Muscle of back (tissue), 11 donors: Measurements from ENCODE around the gene TFAP2A. TPM values are rescaled to one million over a fixed set of nuclear protein-coding genes. Genes with fewer than 3 reads are reported as not detected.
A peak's percentile ranks its signal among the peaks of the same experiment; 100 is the strongest.

ENCODE experiments used
- DNase-seq, 3 donors: peaks; one replicate each; pipeline versions ENCODE4 v3.0.0 to v3.0.0-alpha.2; 2013
- polyA plus RNA-seq, 10 donors: library from polyadenylated mRNA; unstranded; fragments of 120-200 nt; gene quantifications; one replicate each; pipeline ENCODE4 v1.2.1, GENCODE V29; 2013; ENCODE audit not compliant: insufficient read length in 10 of 10

The TFAP2A gene
- polyA plus RNA-seq, 10 donors: 0.25 to 15.6 (median 0.54) TPM

DNA sequence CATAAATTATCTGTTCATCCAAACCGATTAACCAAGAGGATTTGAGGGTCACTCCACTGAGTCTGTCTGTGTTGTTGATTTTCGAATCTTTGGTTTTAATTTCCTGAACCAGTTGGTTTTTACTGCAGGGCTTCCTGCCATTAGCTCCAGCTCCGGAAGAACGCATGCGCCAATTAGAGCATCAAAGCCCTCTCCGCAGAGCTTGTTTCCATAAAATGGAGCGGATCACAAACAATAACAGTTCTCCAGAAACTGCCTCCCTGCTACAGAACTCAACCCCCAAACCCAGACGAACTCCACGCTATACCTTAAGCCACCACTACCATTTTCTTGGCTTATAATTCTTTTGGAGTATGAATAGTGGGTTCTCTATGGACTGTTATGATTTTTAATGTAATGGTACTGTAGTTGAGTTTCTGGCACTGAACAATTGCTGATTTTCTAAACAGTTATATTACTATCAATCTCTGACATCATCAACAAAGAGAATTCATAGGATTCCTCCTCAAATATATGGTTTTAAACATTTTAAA, 13.8 kb downstream of the TFAP2A start:
- no peak for DNase-seq

DNA sequence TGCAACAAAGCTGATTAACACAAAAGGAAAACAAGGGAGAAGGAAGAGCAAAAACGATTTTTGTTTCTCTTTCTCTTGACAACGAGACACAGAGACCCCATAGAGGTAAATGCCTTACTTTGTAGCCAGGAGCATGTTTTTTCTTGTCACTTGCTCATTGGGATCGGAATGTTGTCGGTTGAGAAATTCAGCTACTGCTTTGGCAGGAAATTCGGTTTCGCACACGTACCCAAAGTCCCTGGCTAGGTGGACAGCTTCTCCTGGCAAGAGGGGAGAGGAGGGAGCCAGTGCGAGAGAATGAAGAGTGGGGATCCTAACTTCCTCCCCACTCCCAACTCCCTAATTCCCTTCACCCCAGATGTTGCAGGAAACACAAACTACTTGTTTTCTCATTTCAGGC, 14.5 kb downstream of the TFAP2A start:
- no peak for DNase-seq

DNA sequence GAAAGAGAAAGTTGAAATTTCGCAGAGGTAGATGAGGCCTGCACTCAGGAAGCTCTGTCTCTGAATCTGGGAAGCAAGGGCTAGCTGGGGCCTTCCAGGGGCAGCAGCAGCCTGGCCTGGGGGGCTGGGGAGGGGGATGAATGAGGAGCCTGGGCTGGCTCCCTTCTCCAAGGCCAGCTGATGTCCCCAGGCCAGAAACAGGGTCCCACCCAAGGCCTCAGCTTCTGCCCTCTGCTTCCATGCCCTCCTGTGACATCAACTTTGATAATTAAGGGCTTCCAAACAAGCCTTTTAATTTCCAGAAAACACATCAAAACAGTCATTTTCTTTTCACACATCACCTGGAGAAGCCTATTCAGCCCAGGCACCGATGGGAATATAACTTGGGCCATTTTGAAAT, 15.4 kb downstream of the TFAP2A start:
- DNase-seq: no peak

DNA sequence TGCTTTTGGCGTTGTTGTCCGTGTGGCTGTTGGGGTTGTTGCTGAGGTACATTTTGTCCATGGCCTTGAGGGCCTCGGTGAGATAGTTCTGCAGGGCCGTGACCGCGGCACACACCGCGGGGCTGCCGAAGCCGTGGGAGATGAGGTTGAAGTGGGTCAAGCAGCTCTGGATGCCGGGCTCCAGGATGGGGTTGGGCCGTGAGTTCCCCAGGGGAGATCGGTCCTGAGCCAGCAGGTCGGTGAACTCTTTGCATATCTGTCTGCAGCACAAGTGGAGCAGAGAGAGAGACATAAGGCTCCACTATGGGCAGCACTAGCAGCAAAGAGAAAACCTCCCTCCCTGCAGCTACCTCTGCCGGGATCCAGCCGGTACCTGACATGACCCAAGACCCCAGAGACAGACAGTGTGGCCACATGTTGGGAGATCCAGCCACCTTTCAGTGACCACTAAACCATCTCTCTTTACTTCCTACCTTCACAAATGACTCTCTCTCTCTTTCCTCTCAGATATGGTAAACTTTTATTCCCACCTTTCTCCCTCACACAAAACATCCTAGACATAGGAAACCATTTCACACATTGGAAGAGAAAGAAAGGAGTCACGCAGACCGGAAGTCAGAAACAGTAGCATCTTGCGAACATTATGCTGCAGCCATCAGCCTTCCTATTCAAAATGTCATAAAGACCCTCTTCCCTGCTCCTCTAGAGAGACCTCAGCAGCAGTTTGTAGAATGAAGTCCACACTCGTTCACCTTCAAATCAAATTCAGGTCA, 16.2 kb downstream of the TFAP2A start:
- no peak for DNase-seq

DNA sequence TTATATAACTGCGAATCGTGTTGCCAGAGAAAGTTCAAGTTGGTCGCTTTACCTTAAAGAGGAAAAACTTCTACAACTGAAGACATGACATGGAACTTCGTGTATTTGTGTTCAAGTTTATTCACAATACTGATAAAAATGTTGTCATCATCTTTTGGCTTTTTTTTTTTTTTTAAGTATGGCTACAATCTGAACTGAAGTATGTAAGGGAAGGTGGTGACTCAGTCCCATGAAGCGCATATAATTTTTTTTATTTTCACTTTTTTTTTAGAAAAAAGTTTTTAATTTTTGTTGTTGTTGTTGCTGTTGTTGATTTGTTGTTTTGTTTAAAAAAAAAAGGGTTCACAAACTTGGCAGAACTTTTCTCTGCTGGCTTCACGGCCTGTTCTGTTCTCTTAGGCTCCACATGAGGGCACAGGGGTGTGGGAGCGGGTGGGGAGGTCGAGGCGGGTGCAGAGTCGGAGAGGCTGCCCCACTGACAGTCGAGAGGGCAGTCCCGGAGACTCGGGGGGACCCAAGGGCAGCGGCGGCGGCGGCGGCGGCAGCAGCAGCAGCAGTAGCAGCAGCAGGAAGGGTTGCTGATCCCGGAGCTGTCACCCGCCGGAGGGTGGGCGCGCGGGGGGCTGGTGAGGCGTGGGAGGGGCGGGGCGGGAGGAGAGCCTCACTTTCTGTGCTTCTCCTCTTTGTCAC, 17.0 kb downstream of the TFAP2A start:
- no peak for DNase-seq

DNA sequence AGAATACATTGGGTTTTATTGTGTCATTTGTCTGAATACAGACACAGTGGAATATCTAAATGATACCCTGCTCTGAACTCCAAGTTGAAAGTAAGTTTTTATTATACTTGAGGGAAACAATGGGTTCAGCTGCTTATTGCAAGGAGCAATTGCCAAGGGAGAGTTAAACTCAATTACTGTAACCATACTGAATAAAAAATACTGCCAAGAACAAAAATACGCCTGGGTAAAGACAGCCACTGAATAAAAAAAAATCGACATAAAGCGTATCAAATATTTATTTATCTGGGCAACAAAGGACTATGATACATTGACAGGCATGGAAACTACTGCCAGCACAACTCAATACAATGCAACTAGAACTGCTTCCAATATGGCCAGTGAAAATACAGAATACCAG, 18.1 kb downstream of the TFAP2A start:
- no peak for DNase-seq

DNA sequence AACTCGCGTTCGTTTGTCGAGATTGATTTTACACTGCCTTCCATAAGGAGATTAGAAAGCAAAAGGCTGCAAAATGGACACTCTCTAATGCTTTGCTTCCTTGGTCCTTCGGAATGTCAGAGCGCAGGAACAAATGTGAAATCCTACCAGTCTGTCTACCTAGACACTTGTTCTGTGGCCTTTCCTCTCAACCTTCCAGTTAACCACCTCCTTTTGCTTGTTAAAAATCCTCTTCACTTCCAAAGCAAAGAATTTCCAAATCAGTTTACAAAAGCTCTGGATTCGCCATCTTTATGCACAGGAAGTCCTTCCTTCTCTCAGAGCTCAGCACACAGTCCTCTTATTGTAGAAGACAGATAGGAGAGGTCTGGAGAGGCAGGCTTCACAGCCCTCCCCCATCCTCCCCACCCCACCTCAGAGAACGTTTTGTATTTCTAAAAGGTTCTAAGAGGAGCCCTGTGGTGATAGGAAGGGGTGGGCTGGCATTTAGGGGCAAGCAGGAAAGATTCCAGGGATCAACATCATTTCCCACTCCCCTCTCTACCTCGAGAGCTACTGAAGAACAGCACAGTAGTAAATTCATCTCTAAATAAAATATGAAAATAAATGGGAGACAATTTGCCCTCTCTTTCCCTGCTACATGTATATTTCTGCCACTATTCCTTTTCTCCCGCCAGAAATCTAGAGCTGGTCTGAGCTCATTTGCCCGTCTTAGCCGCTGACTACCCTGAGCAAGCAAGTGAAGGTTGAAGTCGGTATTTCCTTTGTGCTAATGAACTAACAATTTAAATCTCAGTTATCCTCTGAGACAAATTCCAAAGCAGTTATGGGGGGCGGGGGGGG, 18.9 kb downstream of the TFAP2A start:
- peak in 1 of 3 donors; percentile 6 for DNase-seq

DNA sequence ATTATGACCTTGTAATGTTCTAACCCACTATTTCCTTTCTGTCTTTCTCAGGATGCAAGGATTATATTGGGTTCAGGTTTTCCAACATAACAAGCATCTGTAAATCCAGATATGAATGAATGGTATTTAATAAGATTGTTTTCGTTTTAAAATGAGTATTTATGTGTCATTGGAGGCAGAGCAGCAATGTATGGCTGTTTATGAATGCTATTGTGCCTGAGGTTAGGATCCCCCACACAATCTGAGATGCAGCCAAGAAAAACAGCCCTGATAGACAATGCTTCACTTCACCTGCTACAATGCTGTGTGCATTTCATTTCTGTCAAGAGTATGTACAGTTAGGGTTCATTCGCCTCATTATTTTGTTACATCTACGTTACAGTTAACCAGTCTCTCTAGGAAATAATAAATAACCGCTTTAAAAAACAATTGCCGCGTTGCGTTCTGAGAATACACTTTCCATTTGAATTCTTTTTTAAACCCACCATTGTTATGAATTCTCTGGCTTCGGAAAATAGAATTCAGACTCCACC, 19.6 kb downstream of the TFAP2A start:
- DNase-seq: peak in 1 of 3 donors; percentile 40

DNA sequence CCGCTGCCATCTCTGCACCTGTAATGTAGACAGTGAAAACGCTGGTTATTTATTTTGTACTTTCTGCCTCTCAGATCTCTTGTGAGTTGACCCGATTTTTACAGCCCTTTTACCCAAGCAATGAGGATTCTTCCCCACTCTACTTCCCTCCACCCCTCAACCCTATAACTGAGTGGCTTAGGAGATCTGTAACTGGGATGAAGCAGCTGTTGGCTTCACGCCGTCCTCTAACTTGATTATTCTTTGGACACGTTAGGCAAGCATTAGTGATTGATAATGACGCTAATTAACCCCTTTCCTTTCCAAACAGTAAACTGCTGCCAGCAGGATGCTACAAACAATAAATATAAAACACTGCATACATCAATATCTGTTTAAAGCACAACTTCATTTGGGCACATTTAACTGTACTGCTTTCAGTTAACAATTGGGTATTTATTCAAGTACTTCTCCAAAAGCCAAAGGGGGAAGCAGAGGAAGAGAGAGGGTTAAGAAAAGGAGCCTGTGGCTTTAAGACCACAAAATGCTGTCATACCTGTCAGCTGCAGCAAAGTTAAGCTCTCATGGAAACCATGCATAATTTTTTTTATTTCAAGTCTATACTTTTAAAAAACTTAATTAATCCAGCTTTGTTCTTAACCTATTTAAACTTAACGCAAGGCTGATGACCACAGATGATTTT, 21.2 kb downstream of the TFAP2A start:
- peak in 1 of 3 donors; percentile 6 for DNase-seq

DNA sequence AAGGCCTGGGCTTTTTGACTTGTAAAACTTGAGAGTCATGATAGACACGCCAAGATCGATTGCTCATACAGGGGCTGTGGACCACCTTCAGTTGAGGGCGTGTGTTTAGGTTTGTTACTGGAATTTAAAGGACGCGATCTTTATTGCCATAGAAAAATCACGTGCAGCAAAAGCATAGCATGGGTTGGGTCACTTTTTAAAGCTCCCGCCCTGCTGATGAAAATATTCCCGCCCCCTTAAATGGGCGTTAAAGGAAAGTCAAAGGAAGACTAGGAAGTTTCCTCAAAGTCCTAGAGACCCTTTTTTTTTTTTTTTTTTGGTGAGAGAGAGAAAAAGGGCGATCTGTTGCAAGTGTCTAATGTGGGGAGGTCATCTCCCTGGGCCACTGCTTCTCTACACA, 23.1 kb downstream of the TFAP2A start:
- no peak for DNase-seq

DNA sequence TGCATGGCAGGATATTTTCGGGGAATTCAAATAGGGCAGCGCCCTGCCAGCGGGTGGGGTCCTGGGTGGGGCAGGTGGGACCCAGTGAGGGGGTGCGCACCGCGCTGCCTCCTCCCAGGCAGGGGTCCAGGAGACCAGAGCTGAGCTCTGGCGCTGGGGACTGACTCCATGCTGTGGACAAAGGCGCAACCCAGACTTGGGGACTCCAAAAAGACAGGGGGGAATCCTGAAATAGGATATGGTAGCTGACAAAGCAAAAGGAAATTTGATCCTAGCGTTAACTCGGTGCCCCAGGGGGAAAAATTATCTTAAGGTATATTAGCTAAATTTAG, 23.6 kb downstream of the TFAP2A start:
- no peak for DNase-seq

DNA sequence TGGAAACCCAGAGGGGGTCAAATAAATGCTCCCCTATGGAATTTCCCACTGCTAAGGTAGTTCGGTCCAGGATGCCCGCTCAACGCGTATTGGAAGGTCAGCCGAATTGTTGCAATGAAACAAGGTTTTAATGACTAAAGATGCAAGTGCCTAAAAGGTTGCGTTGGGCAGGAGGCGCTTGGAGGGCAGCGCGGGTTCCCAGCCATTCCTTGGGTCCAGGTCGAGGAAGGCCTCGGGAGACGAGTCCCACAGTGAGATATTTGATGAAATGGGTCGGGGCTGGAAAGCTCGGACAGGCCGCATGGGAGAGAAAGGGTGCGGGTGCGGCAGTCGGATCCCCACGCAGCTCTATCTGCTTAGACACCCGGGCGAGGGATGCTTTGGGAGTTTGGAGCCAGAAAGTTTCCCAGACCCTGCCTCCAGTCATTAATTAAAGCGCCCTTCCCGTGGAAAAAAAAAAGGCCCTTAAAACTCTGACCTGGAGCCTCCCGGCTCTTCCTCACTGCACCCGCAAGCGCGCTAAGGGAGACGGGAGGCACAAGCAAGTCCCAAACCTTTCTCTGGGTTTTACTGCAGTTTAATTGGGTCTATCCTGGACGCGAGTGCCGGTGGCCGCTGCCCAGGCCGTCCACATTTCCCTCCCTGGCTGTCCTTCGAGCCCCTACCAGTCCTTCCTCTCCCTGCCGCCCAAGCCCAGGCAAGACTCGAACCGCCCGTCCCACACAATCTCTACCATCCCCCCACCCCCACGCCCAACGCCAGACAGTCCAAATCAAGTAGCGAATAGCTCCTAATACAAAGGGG, 24.2 kb downstream of the TFAP2A start:
- no peak for DNase-seq

DNA sequence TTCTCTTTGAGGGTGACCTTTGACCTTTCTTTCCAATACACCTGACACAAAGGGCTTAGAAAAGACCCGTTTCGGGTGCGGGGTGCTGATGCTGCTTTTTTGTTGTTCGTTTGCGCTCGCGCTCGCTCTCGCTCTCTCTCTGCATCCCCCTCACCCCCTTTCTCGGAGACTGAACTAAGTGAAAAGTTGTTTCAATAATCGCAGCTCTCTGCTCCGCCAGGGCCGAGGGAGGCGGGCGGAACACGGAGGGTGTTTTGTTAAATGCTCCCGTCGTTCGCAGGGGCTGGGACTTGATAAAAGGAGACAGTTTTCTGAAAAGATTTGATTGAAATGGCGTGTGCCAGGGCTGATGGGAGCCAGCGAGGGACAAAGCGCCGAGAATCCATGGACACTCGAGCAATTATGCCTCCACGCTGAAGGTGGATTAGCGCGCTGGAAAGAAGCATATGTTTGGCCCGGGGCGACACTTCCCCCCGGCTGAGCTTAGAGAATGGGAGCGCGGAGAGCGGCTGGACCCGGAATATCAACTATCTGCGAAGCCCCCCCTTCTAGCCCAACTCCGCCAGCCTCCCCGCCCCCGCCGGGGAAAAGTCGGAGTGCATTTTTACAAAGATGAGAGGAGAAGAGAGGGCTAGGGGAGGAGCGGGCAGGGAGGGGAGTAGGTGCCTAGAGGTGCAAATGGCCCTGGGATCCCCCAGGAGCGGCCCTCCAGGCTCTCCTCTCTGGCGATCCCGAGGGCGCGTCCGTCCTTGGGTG, 25.0 kb downstream of the TFAP2A start:
- DNase-seq: peak in 1 of 3 donors; percentile 15

DNA sequence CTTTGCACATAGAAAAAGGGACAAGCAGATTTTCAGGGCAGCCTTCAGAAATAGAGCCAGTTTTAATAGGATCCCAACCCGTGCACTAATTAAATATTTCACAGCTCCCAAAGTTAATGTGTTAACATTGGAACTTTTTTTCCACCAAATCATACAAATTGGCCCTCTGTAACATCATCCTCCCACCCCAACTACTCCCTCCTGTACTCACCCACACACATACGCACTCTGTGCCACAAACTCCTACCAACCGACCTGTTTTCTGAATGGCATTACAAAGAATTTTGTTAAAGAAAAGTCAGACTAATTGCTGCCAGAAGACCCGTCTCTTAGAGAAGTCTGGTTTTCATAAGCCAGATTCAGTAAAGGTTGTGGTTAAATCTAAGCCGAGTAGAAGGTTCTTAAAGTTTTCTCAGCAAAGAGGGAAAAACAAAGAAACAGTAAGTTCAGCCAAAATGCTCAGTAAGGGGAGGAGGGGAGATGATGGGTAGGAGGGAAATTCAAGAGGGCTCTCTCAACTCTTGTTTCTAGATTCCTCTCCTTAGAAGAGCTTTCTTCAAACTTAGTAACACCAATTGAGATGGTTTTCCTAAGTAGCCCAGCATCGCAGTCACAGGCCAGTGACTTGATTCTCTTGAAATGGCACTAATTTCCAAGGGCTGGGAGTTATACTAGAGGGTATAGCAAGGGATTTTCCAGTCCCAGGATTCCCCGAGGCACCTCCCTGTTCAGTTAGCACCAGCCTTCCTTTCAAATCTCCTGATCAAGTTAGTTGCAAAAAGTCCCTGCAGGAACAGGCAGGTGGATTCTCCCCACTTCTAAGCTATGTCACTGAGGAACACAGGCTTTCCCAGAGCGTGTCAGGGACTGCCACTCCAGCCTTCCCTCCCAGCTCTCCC, 27.9 kb downstream of the TFAP2A start:
- DNase-seq: no peak

DNA sequence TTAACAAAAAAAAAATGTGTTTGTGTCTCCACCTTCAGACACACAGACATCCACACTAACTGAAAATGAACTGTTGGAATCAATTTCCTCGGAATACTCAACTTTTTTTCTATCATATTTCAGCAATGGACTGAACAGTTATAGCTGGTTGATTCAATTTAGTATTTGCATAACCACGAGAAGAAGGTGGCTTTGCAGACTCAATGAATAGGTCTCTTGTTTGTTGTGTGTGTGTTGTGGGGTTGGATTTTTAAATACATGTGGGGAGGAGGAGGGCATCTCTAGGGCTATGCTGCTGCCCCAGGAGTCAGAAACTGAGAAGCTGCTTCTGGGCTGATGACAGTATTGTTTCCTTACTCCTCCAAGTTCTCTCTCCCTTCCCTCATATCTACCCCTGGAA, 28.7 kb downstream of the TFAP2A start:
- DNase-seq: peak in 1 of 3 donors; percentile 15

DNA sequence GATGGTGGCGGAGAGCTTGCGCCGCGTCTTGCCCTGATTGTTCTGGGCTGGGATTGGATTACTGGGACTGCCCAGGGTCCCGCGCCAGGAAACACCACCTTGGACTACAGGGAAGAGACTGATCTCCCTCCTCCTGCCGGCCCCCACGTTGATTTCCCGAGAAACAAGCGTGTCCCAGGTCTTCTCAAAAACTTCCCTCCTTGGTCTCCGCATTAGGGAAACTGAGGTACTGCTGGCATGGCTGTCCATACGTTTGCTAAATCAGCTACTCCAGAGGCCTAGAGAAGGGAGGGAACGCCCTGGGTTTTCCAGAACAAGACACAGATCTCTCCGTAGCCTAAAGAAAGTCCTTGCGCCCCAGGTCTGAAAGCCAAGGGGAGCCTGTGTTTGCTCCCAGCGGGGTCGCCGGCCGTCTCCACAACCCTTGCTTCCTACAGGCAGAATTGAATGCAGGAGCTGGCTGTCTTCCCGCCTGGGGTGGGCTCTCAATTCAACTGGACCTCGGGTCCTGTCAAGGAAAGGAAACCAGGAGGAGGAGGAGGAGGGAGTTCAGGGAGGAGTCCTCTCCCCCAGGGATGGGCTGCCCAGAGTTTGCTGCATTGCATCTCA, 29.2 kb downstream of the TFAP2A start:
- DNase-seq: peak in 1 of 3 donors; percentile 16

DNA sequence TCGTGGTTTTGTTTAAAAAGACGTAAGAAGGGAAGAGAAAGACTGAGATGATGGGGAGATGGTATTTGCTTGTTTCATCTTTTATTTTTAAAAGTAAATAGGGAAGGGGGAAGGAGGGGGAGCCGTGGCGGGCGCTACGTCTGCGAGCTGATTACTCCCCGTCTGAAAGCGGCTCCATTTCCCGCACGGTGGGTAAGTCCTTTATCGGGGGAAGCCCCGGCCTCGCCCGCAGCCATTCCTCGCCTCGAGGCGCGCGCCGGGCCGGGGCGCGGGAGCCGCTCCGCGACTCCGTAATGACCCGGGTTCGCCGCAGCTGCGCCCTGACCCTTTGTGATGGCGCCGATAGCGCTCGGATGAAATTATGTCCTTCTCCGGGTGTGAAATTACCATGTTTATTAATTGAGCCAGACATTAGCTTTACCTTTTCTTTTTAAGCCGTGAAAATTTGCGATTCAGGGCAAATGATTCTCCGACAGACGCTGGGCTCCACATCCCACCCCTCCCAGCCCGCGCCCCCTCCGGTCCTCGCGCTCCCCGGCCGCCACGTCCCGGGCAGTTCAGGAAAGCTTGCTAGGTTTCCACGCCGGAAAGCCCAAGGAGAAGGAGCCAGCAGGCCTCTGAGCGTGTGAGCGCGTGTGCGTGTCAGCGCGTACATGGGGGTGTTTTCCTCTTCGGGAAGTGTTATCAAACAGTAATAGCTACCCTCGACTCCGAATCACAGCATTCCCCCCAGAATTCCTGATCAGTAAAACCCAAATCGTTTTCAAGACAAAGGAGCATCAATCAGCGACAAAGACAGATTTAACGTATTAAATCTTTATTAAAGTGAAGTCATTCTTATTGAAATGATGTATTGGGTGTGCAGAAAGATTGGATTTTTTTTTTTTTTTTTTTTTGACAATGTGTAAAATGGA, 30.0 kb downstream of the TFAP2A start:
- peak in 1 of 3 donors; percentile 46 for DNase-seq
